ENCODE data around the gene DNER.
"Not testable (repeated sequence)": the region's sequence is repeated elsewhere in the genome, so short reads cannot be mapped to it uniquely, and the experiment has no call there.

DNER gene, protein sequence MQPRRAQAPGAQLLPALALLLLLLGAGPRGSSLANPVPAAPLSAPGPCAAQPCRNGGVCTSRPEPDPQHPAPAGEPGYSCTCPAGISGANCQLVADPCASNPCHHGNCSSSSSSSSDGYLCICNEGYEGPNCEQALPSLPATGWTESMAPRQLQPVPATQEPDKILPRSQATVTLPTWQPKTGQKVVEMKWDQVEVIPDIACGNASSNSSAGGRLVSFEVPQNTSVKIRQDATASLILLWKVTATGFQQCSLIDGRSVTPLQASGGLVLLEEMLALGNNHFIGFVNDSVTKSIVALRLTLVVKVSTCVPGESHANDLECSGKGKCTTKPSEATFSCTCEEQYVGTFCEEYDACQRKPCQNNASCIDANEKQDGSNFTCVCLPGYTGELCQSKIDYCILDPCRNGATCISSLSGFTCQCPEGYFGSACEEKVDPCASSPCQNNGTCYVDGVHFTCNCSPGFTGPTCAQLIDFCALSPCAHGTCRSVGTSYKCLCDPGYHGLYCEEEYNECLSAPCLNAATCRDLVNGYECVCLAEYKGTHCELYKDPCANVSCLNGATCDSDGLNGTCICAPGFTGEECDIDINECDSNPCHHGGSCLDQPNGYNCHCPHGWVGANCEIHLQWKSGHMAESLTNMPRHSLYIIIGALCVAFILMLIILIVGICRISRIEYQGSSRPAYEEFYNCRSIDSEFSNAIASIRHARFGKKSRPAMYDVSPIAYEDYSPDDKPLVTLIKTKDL

DNA sequence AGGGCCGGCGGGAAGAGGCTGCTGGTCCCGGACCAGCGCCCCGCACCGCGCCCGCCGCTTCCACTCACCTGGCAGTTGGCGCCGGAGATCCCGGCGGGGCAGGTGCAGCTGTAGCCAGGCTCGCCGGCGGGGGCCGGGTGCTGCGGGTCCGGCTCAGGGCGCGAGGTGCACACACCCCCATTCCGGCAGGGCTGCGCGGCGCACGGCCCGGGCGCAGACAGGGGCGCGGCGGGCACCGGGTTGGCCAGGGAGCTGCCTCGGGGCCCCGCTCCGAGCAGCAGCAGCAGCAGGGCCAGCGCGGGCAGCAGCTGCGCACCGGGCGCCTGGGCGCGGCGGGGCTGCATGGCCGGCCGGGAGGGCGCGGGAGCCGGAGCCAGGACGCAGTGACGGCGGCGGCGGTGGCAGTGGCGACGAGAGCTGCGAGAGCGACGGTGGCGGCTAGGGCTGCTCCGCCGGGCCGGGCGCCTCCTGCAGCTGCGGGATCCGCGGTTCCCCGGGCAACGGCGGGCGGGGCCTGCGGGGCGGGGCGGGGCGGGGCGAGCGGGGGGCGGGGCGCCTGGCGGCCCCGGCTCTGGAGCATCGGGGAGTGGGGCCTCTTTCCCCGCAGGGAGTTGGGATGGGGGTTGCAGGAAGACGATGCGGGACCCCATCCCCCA is at the start of gene DNER:
DNER (minus strand) TSS at position 476 of the 656 bp plus-strand sequence; CDS start at position 344, 132 bp downstream.
- ATAC-seq (ENCODE audit: low read depth) (peak; percentile 40), DNase-seq (ENCODE audit: low spot score) (peak; percentile 49)
- H3K4me1 ChIP-seq (ENCODE audit: insufficient read depth, poor library complexity, severe bottlenecking): no peaks in the 10 kb centered on the region
- peaks cover 35% of the 10 kb centered on the region for H3K27me3 ChIP-seq (ENCODE audit: insufficient read depth, poor library complexity, severe bottlenecking)
- H3K4me3 ChIP-seq (ENCODE audit: severe bottlenecking): peak within 1 kb of the TSS; percentile 50
- H3K36me3 ChIP-seq (ENCODE audit: low read depth): no peaks in the 10 kb centered on the region
- H3K27ac ChIP-seq (ENCODE audit: poor library complexity, severe bottlenecking): no peak within 1 kb of the TSS
- TF ChIP-seq, protein P1, sequence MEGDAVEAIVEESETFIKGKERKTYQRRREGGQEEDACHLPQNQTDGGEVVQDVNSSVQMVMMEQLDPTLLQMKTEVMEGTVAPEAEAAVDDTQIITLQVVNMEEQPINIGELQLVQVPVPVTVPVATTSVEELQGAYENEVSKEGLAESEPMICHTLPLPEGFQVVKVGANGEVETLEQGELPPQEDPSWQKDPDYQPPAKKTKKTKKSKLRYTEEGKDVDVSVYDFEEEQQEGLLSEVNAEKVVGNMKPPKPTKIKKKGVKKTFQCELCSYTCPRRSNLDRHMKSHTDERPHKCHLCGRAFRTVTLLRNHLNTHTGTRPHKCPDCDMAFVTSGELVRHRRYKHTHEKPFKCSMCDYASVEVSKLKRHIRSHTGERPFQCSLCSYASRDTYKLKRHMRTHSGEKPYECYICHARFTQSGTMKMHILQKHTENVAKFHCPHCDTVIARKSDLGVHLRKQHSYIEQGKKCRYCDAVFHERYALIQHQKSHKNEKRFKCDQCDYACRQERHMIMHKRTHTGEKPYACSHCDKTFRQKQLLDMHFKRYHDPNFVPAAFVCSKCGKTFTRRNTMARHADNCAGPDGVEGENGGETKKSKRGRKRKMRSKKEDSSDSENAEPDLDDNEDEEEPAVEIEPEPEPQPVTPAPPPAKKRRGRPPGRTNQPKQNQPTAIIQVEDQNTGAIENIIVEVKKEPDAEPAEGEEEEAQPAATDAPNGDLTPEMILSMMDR (IDR thresholded peaks at IDR 0.05; ENCODE audit: poor library complexity, severe bottlenecking): no peak
- no peaks in the 10 kb centered on the region for H3K9me3 ChIP-seq (ENCODE audit: severe bottlenecking)

DNA sequence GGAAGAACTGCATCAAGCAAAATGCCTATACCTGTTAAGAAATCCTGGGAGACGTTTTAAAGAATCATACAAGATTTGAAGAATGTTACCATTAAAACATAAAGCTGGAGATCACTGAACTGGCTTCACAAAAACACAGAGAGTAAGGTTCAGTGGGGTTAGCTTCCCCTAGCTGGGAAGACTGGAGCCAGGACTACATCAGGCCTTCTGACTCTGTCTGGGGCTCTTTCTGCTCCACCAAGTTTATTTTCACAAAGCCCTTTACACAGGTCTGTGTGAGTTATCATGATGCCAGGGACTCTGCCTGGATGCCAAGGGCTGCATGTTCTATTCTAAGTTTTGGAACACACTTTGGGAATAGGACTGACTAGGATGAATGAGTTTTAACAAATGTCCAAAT is 47.3 kb upstream of the DNER start:
- H3K27ac ChIP-seq (ENCODE audit: poor library complexity, severe bottlenecking): no peak overlapping the region
- ATAC-seq (ENCODE audit: low read depth) (no peak), DNase-seq (ENCODE audit: low spot score) (no peak)
- H3K4me3 ChIP-seq (ENCODE audit: severe bottlenecking): no peak overlapping the region
- H3K27me3 ChIP-seq (ENCODE audit: insufficient read depth, poor library complexity, severe bottlenecking): no peaks in the 10 kb centered on the region
- H3K36me3 ChIP-seq (ENCODE audit: low read depth): peaks cover 26% of the 10 kb centered on the region
- H3K9me3 ChIP-seq (ENCODE audit: severe bottlenecking): no peaks in the 10 kb centered on the region
- no peaks in the 10 kb centered on the region for H3K4me1 ChIP-seq (ENCODE audit: insufficient read depth, poor library complexity, severe bottlenecking)
- TF ChIP-seq, protein P1 (IDR thresholded peaks at IDR 0.05; ENCODE audit: poor library complexity, severe bottlenecking): no peak

DNA sequence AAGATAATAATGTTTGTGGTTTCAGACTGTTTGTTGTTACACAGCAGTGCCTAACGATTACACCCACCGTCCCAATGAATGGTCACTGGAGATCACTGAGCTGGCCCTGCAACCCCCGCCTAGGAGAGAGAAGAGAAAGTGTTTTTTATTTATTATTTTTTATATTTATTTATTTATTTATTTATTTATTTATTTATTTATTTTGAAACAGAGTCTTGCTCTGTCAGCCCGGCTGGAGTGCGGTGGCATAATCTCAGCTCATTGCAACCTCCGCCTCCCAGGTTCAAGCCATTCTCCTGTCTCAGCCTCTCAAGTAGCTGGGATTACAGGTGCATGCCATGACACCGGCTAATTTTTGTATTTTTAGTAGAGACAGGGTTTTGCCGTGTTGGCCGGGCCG is 43.1 kb upstream of the DNER start:
- H3K27me3 ChIP-seq (ENCODE audit: insufficient read depth, poor library complexity, severe bottlenecking); H3K9me3 ChIP-seq (ENCODE audit: severe bottlenecking); H3K36me3 ChIP-seq (ENCODE audit: low read depth); H3K4me3 ChIP-seq (ENCODE audit: severe bottlenecking); DNase-seq (ENCODE audit: low spot score); H3K4me1 ChIP-seq (ENCODE audit: insufficient read depth, poor library complexity, severe bottlenecking); ATAC-seq (ENCODE audit: low read depth); H3K27ac ChIP-seq (ENCODE audit: poor library complexity, severe bottlenecking): not testable (repeated sequence)

DNA sequence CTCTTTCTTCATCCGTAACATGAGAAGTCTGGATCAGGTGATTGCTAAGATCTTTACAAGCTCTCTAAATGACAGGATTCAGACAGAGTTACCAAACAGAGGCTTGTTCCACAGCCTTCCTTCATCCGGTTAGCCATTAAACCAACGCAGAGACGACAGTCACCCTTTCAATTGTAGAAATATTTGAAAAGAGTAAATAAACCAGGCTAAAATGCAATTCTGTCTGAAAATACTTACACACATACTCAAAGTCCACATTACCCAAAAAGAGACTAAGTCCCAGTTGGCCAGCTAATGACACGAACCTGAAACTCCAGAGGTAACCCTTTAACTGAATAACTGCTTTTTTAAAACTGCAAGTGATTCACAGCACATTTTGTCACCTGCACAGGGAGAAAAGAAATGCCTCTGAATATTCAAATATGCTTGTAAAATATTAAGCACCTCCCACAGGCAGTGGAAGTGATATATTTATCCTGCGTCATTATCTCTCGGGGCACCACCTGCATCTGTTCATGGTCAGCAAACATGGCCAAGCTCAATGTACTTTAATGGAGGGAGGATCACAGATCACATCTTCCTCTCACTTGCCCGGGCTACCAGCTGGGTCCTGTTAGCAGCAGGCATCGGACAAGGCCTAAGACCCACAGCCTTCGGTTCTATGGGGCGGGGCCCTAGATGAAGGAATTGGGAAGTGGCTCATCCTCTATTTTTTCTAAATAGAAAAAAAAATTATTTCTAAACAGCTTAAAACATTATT is 38.8 kb upstream of the DNER start:
- Histone ChIP-seq H3K4me1 (ENCODE audit: insufficient read depth, poor library complexity, severe bottlenecking) (no peaks in the 10 kb centered on the region), H3K4me3 (ENCODE audit: severe bottlenecking) (no peak overlapping the region), H3K36me3 (ENCODE audit: low read depth) (no peaks in the 10 kb centered on the region), H3K27me3 (ENCODE audit: insufficient read depth, poor library complexity, severe bottlenecking) (no peaks in the 10 kb centered on the region), H3K27ac (ENCODE audit: poor library complexity, severe bottlenecking) (no peak overlapping the region), H3K9me3 (ENCODE audit: severe bottlenecking) (no peaks in the 10 kb centered on the region)
- DNase-seq (ENCODE audit: low spot score) (no peak), ATAC-seq (ENCODE audit: low read depth) (no peak)
- TF ChIP-seq, protein P1 (IDR thresholded peaks at IDR 0.05; ENCODE audit: poor library complexity, severe bottlenecking): no peak

DNA sequence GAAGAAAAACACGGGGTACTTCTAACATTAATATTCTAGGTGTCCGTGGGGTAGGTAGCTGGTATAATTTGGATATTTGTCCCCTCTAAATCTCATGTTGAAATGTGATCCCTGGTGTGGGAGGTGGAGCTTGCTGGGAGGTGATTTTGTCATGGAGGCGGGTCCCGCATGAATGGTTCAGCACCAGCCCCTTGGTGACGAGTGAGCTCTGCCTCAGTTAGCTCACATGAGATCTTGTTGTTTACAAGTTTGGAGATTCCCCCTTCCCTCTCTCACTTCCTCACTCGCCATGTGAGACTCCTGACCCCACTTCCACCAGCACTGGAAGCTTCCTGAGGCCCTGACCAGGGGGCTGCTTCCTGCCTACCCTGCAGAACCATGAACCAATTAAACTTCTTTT is 35.4 kb upstream of the DNER start:
- no peaks in the 10 kb centered on the region for H3K9me3 ChIP-seq (ENCODE audit: severe bottlenecking)
- TF ChIP-seq, protein P1 (IDR thresholded peaks at IDR 0.05; ENCODE audit: poor library complexity, severe bottlenecking): no peak
- no peaks in the 10 kb centered on the region for H3K27me3 ChIP-seq (ENCODE audit: insufficient read depth, poor library complexity, severe bottlenecking)
- DNase-seq (ENCODE audit: low spot score): no peak
- ATAC-seq (ENCODE audit: low read depth): no peak
- no peak overlapping the region for H3K4me3 ChIP-seq (ENCODE audit: severe bottlenecking)
- H3K4me1 ChIP-seq (ENCODE audit: insufficient read depth, poor library complexity, severe bottlenecking): no peaks in the 10 kb centered on the region
- no peak overlapping the region for H3K27ac ChIP-seq (ENCODE audit: poor library complexity, severe bottlenecking)
- H3K36me3 ChIP-seq (ENCODE audit: low read depth): no peaks in the 10 kb centered on the region

All from RWPE2 (cell line).